D721Med (cell line): ENCODE results near the gene MED25.
A peak's percentile ranks its signal among the peaks of the same experiment; 100 is the strongest.

Experiments used
- DNase-seq: peaks from one replicate; pipeline ENCODE4 v3.0.0; 2011; ENCODE audit warnings: low spot score; ENCODE audit not compliant: insufficient read length
- FAIRE-seq: peaks from 2 replicates; lab custom pipeline; 2011; peaks lifted over from hg19 to GRCh38; lab: Jason Lieb, UNC
- CTCF ChIP-seq: IDR thresholded peaks from 2 replicates; pipeline ENCODE4 v1.5.1; 2012; ENCODE audit warnings: mild to moderate bottlenecking, control low read depth; ENCODE audit not compliant: insufficient read depth; ENCODE audit errors: missing control alignments

Gene MED25

GRCh38 chr19:49848938-49849337 lies 30.8 kb downstream of the MED25 start:
- no peak for DNase-seq
- no peak for FAIRE-seq
- no peak for TF ChIP-seq CTCF

- TF ChIP-seq CTCF, result no peak
- DNase-seq (no peak), FAIRE-seq (no peak)
Measured at GRCh38 chr19:49849433-49850220, 31.5 kb downstream of the MED25 start.

DNA sequence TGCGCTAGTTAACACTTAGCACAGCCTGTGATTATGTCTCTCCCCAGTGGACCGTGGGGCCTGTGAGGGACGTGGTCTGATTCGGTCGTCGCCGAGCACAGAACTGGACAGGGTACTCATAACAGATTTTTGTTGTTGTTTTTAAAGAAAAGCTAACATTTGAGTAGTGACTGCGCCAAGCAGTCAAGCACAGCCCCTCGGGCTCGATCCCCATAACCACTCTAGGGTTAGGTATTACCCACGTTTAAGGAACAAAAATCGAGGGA lies 32.1 kb downstream of the MED25 start:
- FAIRE-seq, result no peak
- no peak for DNase-seq
- TF ChIP-seq CTCF, result no peak

DNA sequence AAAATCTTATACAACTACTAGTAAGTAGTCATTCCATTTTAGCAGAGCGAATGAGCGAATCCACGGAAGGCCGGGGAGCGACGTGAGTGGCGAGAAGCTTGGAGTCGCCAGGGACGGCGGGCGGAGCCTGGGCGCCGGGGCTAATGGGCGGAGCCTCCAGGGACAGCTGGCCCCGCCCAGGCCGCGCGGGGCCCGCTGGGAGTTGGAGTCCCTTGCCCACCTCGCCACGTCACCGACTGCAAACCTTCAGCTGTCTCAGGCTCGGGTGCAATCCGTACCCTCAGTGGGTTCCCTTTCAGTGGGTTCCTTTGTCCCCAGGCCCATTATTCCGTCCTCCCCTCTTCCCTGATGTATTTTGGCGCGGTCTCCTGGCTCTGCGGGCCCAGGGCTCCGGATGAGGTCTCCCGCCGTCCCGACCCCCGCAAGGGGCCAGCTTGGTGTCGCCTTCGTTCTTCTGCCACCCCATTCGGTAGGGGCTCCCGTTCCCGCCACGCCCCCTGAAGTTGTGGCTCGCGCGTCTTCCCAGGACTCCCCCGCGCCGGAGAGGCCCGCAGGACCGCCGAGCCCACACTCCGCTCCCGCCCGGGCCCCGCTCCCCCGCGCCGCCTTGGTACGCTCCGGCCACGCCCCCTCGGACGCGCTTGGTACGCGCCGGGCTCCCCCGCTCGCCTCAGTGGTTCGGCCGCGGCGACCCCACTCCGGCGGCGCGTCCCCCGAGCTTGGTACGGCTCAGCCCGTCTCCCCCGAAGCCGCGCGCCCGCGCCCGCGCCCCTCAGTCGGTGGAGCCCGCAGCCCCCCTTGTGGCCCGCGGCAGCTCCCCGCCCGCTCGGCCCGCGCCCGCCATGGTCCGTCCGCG lies 32.6 kb downstream of the MED25 start, which contains the start of gene PTOV1:
PTOV1 (plus strand) TSS at position 673 of the 856 bp plus-strand sequence.
- no peak for TF ChIP-seq CTCF
- no peak for FAIRE-seq

DNA sequence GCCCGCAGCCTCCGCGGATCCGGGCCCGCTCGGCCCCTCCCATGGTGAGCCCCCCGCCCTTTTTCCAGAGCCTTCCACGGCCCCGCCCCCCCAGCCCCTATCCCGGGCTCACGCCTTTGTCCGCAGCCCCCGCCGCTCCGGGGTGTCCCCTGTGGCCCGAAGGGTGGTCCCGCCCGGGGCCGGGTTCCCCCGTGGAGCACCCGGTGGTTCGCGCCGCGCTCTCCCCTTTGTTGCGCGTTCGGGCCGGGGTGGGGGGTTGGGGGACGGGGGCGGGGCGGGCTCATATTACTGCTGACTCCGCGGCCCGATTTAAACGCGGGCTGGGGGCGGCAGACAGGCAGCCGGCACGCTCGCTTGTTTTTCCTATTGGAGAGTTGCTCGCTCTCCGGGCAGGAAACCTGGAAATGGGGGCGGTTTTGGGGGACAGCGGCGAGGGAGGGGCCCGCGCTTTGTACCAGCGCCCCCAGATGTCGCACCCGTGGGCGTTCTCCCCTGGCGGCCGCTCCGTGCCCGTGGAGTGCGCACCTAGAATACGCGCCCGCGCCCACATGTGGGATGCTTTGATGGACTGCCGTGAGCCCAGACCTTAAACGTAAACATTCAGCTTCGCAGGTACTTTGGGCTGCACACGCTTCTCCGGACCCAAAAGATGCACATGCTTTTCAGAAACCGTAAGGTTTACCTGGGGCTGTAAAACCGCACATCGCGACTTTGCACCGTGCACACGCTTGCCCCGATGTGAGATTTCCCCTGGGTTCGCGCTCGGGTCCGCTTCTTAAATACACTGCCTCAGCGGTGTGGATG lies 33.6 kb downstream of the MED25 start:
- DNase-seq, result peak; percentile 27
- FAIRE-seq, result no peak
- TF ChIP-seq CTCF, result no peak

More for the DNA sequence above, 32.6 kb downstream of the MED25 start, which contains the start of gene PTOV1:
- DNase-seq, result peak; percentile 93

- peak; percentile 4 for DNase-seq
- no peak for FAIRE-seq
- TF ChIP-seq CTCF, result no peak
Measured at GRCh38 chr19:49852631-49853126, 34.6 kb downstream of the MED25 start.
